ENCODE results near the gene GPATCH3. TPM values are rescaled to one million over a fixed set of nuclear protein-coding genes. Genes with fewer than 3 reads are reported as not detected.
A peak's percentile ranks its signal among the peaks of the same experiment; 100 is the strongest.

GPATCH3 gene
- total RNA-seq, 1 donor from 2014 or later = 18.1 TPM

DNA sequence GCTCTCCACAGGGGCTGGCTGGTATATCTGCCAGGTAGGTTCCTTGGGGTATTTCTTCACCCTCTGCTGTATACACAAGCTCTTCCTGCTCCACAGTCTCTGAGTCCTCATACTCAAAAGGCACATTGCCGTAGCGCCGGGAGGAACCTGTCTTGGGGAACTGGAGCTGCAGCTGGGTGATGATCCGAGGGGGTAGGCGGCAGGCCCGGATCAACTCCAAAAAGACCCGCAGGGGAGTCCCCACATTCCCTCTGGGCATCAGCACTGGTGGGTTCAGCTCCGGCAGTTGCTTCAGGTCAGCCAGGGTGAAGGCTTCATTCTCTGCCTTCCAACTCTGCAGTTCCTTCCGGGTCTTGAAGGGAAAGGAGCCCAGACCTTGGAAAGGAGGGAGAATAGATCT lies 2.9 kb downstream of the GPATCH3 start:
- intact Hi-C loops (cut with DNase I) = no loop called here
- H3K36me3 ChIP-seq = peaks cover 58% of the 10 kb centered on the region
- ATAC-seq = no peak
- no peak overlapping the region for H3K27ac ChIP-seq
- TF ChIP-seq, protein P1, sequence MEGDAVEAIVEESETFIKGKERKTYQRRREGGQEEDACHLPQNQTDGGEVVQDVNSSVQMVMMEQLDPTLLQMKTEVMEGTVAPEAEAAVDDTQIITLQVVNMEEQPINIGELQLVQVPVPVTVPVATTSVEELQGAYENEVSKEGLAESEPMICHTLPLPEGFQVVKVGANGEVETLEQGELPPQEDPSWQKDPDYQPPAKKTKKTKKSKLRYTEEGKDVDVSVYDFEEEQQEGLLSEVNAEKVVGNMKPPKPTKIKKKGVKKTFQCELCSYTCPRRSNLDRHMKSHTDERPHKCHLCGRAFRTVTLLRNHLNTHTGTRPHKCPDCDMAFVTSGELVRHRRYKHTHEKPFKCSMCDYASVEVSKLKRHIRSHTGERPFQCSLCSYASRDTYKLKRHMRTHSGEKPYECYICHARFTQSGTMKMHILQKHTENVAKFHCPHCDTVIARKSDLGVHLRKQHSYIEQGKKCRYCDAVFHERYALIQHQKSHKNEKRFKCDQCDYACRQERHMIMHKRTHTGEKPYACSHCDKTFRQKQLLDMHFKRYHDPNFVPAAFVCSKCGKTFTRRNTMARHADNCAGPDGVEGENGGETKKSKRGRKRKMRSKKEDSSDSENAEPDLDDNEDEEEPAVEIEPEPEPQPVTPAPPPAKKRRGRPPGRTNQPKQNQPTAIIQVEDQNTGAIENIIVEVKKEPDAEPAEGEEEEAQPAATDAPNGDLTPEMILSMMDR (IDR thresholded peaks at IDR 0.05) = no peak
- H3K27me3 ChIP-seq = no peaks in the 10 kb centered on the region
- DNase-seq = no peak
- peaks cover 12% of the 10 kb centered on the region for H3K4me1 ChIP-seq
- no peak overlapping the region for H3K4me3 ChIP-seq
- no peaks in the 10 kb centered on the region for H3K9me3 ChIP-seq

DNA sequence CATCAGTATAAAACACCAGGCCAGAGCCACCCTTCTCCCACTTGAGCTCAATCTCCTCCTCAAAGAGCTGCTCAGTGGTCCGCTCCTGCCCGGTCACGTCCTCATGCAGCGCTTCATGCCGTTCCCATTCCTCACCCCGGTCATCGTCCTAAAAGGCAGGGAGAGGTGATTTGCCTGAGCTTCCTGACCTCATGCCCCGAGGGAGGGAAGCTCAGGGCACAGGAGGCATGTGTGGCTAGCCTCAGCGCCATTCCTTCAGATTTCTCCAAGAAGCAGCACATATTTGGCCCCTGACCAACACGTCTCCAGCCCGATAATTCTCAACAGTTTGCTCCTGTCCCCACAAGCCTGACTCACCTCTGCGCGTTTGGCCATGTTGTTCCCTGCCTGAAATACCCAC lies 6.0 kb downstream of the GPATCH3 start:
- peaks cover 65% of the 10 kb centered on the region for H3K36me3 ChIP-seq
- DNase-seq (no peak), ATAC-seq (no peak)
- TF ChIP-seq, protein P1 (IDR thresholded peaks at IDR 0.05) = no peak
- no peaks in the 10 kb centered on the region for H3K9me3 ChIP-seq
- no peaks in the 10 kb centered on the region for H3K27me3 ChIP-seq
- peaks cover 6% of the 10 kb centered on the region for H3K4me1 ChIP-seq
- intact Hi-C loops (cut with DNase I) = no loop called here
- H3K4me3 ChIP-seq = no peak overlapping the region
- H3K27ac ChIP-seq = no peak overlapping the region

DNA sequence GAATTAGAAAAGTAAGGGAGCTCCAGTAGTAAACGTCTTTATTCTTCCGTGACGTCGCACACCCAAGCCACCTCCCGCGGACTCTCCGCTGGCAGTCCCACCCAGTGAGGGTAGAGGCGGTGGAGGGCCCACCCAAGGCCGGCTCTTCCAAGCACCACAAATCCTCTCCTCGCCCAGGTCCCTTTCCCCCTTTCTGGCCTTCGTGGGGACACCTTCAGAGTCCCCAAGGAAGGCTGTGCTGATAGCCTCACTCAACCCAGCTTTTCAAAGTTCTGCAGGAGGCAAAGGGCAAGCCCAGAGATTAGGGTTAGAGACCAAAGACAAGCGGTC lies 9.8 kb downstream of the GPATCH3 start:
- no peaks in the 10 kb centered on the region for H3K27me3 ChIP-seq
- intact Hi-C loops (cut with DNase I) = no loop called here

DNA sequence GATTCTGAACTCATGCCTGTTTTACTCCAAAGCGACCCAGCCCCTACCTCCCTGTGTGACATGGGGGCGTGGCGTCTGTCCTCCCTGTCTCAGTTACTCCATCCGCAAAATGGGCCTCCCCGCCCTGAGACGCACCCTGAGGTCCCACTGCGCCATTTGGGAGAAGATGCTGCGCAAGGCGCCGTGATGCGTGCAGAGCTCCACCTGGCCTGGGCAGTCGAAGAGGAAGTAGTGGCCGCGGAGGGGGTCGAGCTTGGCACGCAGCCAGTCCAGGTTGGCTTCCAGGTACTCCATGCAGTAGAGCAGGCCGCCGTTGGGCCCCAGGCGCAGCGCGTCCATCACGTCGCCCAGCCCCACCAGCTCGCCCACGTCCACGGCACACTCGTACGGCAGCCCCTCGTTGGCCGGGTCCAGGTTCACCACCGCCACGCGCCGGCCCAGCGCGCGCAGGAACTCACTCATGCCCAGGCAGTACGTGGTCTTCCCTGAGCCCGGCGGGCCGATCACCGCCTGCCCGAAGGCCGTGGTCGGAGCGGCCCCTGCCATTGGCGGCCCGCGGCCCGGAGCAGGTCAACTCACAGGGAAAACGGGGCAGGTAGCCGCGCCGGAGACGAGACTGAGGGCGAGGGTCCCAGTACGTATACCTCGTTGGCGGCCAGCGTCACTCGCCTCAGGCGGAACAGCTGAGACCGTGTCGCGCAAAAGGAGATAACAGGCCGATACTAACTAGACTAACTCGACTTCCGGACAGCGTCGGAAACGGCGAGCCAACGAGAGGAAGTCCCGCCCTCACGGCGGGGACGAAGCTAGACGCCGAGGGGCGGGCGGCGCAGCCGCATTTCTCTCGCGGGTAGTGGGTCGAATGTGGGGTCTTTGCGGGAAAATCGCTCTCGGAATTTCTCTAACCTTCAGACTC lies 10.5 kb downstream of the GPATCH3 start, which contains the start of gene GPN2:
GPN2 (minus strand) TSS at position 733 of the 916 bp plus-strand sequence; CDS start at position 546, 187 bp downstream.
- Histone ChIP-seq H3K27ac (peak within 1 kb of the TSS; percentile 96), H3K9me3 (no peaks in the 10 kb centered on the region), H3K4me1 (peaks cover 11% of the 10 kb centered on the region), H3K36me3 (peaks cover 73% of the 10 kb centered on the region), H3K4me3 (peak within 1 kb of the TSS; percentile 99), H3K27me3 (no peaks in the 10 kb centered on the region)
- TF ChIP-seq, protein P1 (IDR thresholded peaks at IDR 0.05) = no peak
- DNase-seq (peak; percentile 89), ATAC-seq (peak; percentile 96)
- intact Hi-C loops (cut with DNase I) = loop anchor here (10.0 kb wide), 1 partner anchor 85 kb away; no protein-coding TSS in a partner anchor

More for the DNA sequence above, 9.8 kb downstream of the GPATCH3 start:
- peak overlapping the region; percentile 99 for H3K4me3 ChIP-seq
- TF ChIP-seq, protein P1 (IDR thresholded peaks at IDR 0.05) = no peak
- H3K27ac ChIP-seq = peak overlapping the region; percentile 96
- ATAC-seq = peak; percentile 19
- no peaks in the 10 kb centered on the region for H3K9me3 ChIP-seq
- H3K36me3 ChIP-seq = peaks cover 73% of the 10 kb centered on the region
- H3K4me1 ChIP-seq = peaks cover 11% of the 10 kb centered on the region
- peak; percentile 68 for DNase-seq

DNA sequence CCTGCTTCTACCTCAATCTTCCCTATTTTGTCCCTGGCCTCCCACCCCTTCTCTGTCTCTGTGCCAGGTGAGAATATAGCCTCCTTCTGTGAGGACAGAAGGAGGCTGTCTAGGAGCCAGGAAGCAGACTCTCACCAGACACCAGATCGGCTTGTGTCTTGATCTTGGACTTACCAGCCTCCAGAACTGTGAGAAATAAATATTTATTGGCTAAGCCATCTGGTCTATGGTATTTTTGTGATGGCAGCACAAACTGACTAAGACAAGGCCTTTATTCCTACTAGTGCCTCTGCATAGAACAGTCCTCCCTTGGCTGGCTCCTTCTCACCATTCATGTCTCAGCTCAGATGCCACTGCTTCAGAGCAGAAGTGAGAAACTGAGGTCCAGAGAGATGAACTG lies 12.0 kb downstream of the GPATCH3 start:
- H3K36me3 ChIP-seq = peaks cover 73% of the 10 kb centered on the region
- DNase-seq (no peak), ATAC-seq (no peak)
- intact Hi-C loops (cut with DNase I) = loop anchor here (10.0 kb wide), 1 partner anchor 83 kb away; no protein-coding TSS in a partner anchor
- H3K4me1 ChIP-seq = peaks cover 11% of the 10 kb centered on the region
- no peaks in the 10 kb centered on the region for H3K9me3 ChIP-seq
- TF ChIP-seq, protein P1 (IDR thresholded peaks at IDR 0.05) = no peak
- no peaks in the 10 kb centered on the region for H3K27me3 ChIP-seq
- no peak overlapping the region for H3K27ac ChIP-seq
- H3K4me3 ChIP-seq = no peak overlapping the region

Measured in upper lobe of right lung (tissue), 1 donor.